Parathyroid adenoma (tissue), 2 donors: ENCODE results near the gene TIAM2.

Experiments
- H2AFZ ChIP-seq: fragments of 300-600 bp; sonication (generic); one replicate; pipeline ENCODE4 v1.7.0; 2017; ENCODE audit warnings: antibody characterized with exemption, mild to moderate bottlenecking
- H3K27ac ChIP-seq: fragments of 300-600 bp; sonication (generic); one replicate; pipeline ENCODE4 v1.7.0; 2017
- H3K27me3 ChIP-seq: fragments of 300-600 bp; sonication (generic); one replicate; pipeline ENCODE4 v1.7.0; 2017; ENCODE audit warnings: low read length; ENCODE audit not compliant: control insufficient read depth, insufficient read depth
- H3K36me3 ChIP-seq: fragments of 300-600 bp; sonication (generic); one replicate; pipeline ENCODE4 v1.7.0; 2017; ENCODE audit warnings: low read length; ENCODE audit not compliant: control insufficient read depth, insufficient read depth
- H3K4me1 ChIP-seq: fragments of 300-600 bp; sonication (generic); one replicate; pipeline ENCODE4 v1.7.0; 2017; ENCODE audit warnings: control low read depth
- H3K4me2 ChIP-seq: fragments of 300-600 bp; sonication (generic); one replicate; pipeline ENCODE4 v1.7.0; 2017; ENCODE audit warnings: low read length
- H3K4me3 ChIP-seq: fragments of 300-600 bp; sonication (generic); one replicate; pipeline ENCODE4 v1.7.0; 2017; ENCODE audit warnings: low read depth, low read length
- H3K79me2 ChIP-seq: fragments of 300-600 bp; sonication (generic); one replicate; pipeline ENCODE4 v1.7.0; 2017; ENCODE audit warnings: control low read depth
- H3K9ac ChIP-seq: fragments of 300-600 bp; sonication (generic); one replicate; pipeline ENCODE4 v1.7.0; 2017; ENCODE audit warnings: mild to moderate bottlenecking
- H3K9me3 ChIP-seq: fragments of 300-600 bp; sonication (generic); one replicate; pipeline ENCODE4 v1.7.0; 2017; ENCODE audit warnings: low read length; ENCODE audit not compliant: control insufficient read depth
- TF ChIP-seq, protein P1 (sequence below): fragments of 300-600 bp; sonication (generic); IDR thresholded peaks from one replicate; pipeline ENCODE4 v1.7.0; 2017; ENCODE audit warnings: antibody characterized with exemption, mild to moderate bottlenecking
- donor health status: primary hyperparathyroidism.

Gene TIAM2

GRCh38 chr6:155110721-155111120, 115.6 kb downstream of the TIAM2 start:
- H3K4me3 ChIP-seq = no peak overlapping the region
- no peak overlapping the region for H3K9ac ChIP-seq
- no peak overlapping the region for H2AFZ ChIP-seq
- TF ChIP-seq, protein P1, sequence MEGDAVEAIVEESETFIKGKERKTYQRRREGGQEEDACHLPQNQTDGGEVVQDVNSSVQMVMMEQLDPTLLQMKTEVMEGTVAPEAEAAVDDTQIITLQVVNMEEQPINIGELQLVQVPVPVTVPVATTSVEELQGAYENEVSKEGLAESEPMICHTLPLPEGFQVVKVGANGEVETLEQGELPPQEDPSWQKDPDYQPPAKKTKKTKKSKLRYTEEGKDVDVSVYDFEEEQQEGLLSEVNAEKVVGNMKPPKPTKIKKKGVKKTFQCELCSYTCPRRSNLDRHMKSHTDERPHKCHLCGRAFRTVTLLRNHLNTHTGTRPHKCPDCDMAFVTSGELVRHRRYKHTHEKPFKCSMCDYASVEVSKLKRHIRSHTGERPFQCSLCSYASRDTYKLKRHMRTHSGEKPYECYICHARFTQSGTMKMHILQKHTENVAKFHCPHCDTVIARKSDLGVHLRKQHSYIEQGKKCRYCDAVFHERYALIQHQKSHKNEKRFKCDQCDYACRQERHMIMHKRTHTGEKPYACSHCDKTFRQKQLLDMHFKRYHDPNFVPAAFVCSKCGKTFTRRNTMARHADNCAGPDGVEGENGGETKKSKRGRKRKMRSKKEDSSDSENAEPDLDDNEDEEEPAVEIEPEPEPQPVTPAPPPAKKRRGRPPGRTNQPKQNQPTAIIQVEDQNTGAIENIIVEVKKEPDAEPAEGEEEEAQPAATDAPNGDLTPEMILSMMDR = no peak
- H3K4me1 ChIP-seq = no peaks in the 10 kb centered on the region
- H3K9me3 ChIP-seq = no peaks in the 10 kb centered on the region
- H3K36me3 ChIP-seq = no peaks in the 10 kb centered on the region
- no peaks in the 10 kb centered on the region for H3K79me2 ChIP-seq
- no peaks in the 10 kb centered on the region for H3K27me3 ChIP-seq
- no peak overlapping the region for H3K4me2 ChIP-seq
- H3K27ac ChIP-seq = no peak overlapping the region

- no peaks in the 10 kb centered on the region for H3K36me3 ChIP-seq
Observed at GRCh38 chr6:155112757-155113156, 117.6 kb downstream of the TIAM2 start.

GRCh38 chr6:155115893-155116570, 120.9 kb downstream of the TIAM2 start:
- TF ChIP-seq, protein P1 = no peak
- Histone ChIP-seq H3K79me2 (no peaks in the 10 kb centered on the region), H3K27ac (no peak overlapping the region), H2AFZ (no peak overlapping the region), H3K36me3 (no peaks in the 10 kb centered on the region), H3K9ac (no peak overlapping the region), H3K9me3 (no peaks in the 10 kb centered on the region), H3K4me1 (no peaks in the 10 kb centered on the region), H3K4me3 (no peak overlapping the region), H3K4me2 (no peak overlapping the region), H3K27me3 (no peaks in the 10 kb centered on the region)

More at GRCh38 chr6:155112757-155113156, 117.6 kb downstream of the TIAM2 start:
- H3K9ac ChIP-seq = no peak overlapping the region
- no peaks in the 10 kb centered on the region for H3K27me3 ChIP-seq
- no peaks in the 10 kb centered on the region for H3K79me2 ChIP-seq
- H2AFZ ChIP-seq = no peak overlapping the region
- H3K4me3 ChIP-seq = no peak overlapping the region
- no peaks in the 10 kb centered on the region for H3K9me3 ChIP-seq
- no peaks in the 10 kb centered on the region for H3K4me1 ChIP-seq
- H3K27ac ChIP-seq = no peak overlapping the region
- TF ChIP-seq, protein P1 = no peak
- H3K4me2 ChIP-seq = no peak overlapping the region

DNA sequence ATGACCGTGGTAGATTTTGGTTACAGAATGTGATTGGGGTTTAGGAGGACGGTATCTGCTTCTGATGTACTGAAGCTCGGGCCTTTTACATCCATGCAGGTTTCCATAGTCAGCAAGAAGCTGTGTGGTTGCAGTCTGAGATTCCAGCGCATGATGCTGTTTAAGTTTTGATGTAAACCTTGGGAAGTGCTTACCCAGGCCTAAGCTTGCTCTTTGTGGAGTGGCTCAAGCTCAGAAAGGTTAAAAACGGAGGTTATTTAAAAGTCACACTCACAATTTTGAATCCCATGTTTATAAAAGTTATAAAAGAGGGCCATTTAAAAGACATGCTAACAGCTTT, 121.4 kb downstream of the TIAM2 start:
- Histone ChIP-seq H2AFZ (no peak overlapping the region), H3K27me3 (no peaks in the 10 kb centered on the region), H3K4me2 (no peak overlapping the region), H3K79me2 (no peaks in the 10 kb centered on the region), H3K36me3 (no peaks in the 10 kb centered on the region), H3K9me3 (no peaks in the 10 kb centered on the region), H3K4me1 (no peaks in the 10 kb centered on the region), H3K4me3 (no peak overlapping the region), H3K27ac (no peak overlapping the region), H3K9ac (no peak overlapping the region)
- TF ChIP-seq, protein P1 = no peak

DNA sequence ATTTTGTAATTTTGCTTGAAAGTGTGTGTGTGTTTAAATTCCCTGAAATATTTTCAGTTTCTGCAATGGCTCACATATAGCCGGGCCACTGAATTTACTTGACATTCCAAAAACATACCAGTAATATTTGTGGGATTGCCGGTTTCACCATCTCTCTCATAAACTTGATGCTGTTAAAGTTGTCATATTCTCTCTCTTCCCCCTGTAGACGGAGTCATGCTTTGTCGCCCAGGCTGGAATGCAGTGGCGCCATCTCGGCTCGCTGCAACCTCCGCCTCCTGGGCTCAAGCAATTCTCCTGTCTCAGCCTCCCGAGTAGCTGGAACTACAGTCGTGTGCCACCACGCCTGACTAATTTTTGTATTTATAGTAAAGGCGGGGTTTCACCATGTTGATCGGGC, 122.1 kb downstream of the TIAM2 start:
- Histone ChIP-seq H3K4me2 (no peak overlapping the region), H3K4me3 (no peak overlapping the region), H2AFZ (no peak overlapping the region), H3K79me2 (no peaks in the 10 kb centered on the region), H3K27me3 (no peaks in the 10 kb centered on the region), H3K27ac (no peak overlapping the region), H3K9ac (no peak overlapping the region), H3K9me3 (no peaks in the 10 kb centered on the region), H3K36me3 (no peaks in the 10 kb centered on the region), H3K4me1 (no peaks in the 10 kb centered on the region)
- TF ChIP-seq, protein P1 = no peak
